ENCODE measurements around the gene NRG4. TPM values are rescaled to one million over a fixed set of nuclear protein-coding genes. Genes with fewer than 3 reads are reported as not detected.

NRG4 gene
- total RNA-seq, 1 experiment from 2014 or later: 1.0 TPM

DNA sequence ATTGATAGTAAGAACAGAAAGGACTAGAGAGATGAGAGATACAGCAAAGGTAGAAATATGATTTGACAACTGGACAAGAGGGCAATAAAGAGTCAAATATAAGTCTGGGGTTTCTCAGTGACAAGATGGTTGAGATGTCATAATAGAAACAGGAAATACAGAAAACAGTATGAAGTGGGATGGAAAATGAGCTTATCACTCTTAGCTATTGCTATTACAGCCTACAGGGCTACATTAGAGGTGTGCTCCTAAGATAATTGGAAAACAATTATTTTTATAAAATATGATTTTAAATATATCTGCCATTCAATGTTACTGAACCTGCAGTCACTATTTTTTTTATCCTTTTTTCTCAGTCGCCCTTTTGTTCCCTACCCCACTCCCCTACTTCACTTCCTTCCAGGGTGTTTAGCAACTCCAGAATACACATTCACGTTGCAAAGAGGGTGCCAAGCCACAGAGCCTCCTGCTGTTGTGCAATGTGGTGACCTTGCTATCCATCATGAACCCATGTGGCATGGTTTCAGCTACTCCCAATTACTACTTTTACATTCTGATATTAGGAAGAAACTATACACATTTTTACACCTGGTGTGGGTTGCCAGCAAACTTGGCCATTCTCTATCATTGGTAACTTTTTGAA lies 6.0 kb downstream of the NRG4 start:
- RAD21 ChIA-PET (ENCODE audit: low non-redundant PET in 1 of 2, low total read pairs in 2 of 2, uncharacterized antibody in 2 of 2, unreplicated experiment in 2 of 2): no interaction called here
- no peaks in the 10 kb centered on the region for H3K4me1 ChIP-seq (ENCODE audit: control insufficient read depth in 1 of 2, insufficient read depth in 2 of 2, low read length in 2 of 2)
- H3K4me3 ChIP-seq (replicated peaks in 1 of 2; ENCODE audit: low read depth in 1 of 2, low read length in 2 of 2): no peak overlapping the region
- no peaks in the 10 kb centered on the region for H4K20me1 ChIP-seq (ENCODE audit: insufficient read depth)
- intact Hi-C loops (cut with micrococcal nuclease): no loop called here
- no peak for DNase-seq (ENCODE audit: low read depth, low spot score)
- no peak for ATAC-seq
- POLR2A ChIA-PET: no interaction called here
- H3K27me3 ChIP-seq (ENCODE audit: insufficient read depth, low read length): no peaks in the 10 kb centered on the region
- H3K27ac ChIP-seq (ENCODE audit: low read depth, low read length): no peak overlapping the region
- H3K79me2 ChIP-seq (ENCODE audit: insufficient read depth, low read length): no peaks in the 10 kb centered on the region
- no peaks in the 10 kb centered on the region for H3K9me3 ChIP-seq (ENCODE audit: control insufficient read depth in 1 of 2, insufficient read depth in 1 of 2, low read depth in 1 of 2, low read length in 2 of 2)
- no peak overlapping the region for H3K4me2 ChIP-seq (ENCODE audit: low read length)
- CTCF ChIA-PET: interaction anchor here (0.9 kb wide), 1 partner anchor 85 kb away, joined by 4 read pairs; no protein-coding TSS in a partner anchor
- TF ChIP-seq TCF7L2 (IDR thresholded peaks at IDR 0.05; ENCODE audit: borderline replicate concordance, extremely low read depth, insufficient read depth, insufficient read length) (no peak), JUND (IDR thresholded peaks at IDR 0.05) (no peak), CEBPB (IDR thresholded peaks at IDR 0.05; ENCODE audit: low read depth) (no peak), ELF1 (IDR thresholded peaks at IDR 0.05; ENCODE audit: borderline replicate concordance, low read depth) (no peak), ZBTB33 (IDR thresholded peaks at IDR 0.05; ENCODE audit: extremely low read depth, insufficient replicate concordance, low read length) (no peak), SRF (IDR thresholded peaks at IDR 0.05; ENCODE audit: low read depth) (no peak), ZNF274 (IDR thresholded peaks at IDR 0.05; ENCODE audit: low read depth, low read length) (no peak), CBX3 (IDR thresholded peaks at IDR 0.05; ENCODE audit: low read depth) (no peak)
- TF ChIP-seq, protein P1, sequence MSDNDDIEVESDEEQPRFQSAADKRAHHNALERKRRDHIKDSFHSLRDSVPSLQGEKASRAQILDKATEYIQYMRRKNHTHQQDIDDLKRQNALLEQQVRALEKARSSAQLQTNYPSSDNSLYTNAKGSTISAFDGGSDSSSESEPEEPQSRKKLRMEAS (IDR thresholded peaks at IDR 0.05): no peak
- no peak overlapping the region for H3K9ac ChIP-seq (ENCODE audit: low read length)
- no peaks in the 10 kb centered on the region for H3K9me2 ChIP-seq (ENCODE audit: insufficient read depth)
- H3K36me3 ChIP-seq (ENCODE audit: control insufficient read depth in 1 of 2, insufficient read depth in 2 of 2, low read length in 2 of 2): no peaks in the 10 kb centered on the region
- H2AFZ ChIP-seq (ENCODE audit: low read depth, low read length, poor library complexity, severe bottlenecking): no peak overlapping the region
- no TSS peak for BruUV-seq (replicated peaks)

All from HCT116 (cell line).